ENCODE measurements around the gene ALDH3B2. TPM values are rescaled to one million over a fixed set of nuclear protein-coding genes. Genes with fewer than 3 reads are reported as not detected.
A peak's percentile ranks its signal among the peaks of the same experiment; 100 is the strongest.
"Not testable (repeated sequence)": the region's sequence is repeated elsewhere in the genome, so short reads cannot be mapped to it uniquely, and the experiment has no call there.

Gene ALDH3B2, protein sequence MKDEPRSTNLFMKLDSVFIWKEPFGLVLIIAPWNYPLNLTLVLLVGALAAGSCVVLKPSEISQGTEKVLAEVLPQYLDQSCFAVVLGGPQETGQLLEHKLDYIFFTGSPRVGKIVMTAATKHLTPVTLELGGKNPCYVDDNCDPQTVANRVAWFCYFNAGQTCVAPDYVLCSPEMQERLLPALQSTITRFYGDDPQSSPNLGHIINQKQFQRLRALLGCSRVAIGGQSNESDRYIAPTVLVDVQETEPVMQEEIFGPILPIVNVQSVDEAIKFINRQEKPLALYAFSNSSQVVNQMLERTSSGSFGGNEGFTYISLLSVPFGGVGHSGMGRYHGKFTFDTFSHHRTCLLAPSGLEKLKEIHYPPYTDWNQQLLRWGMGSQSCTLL
- total RNA-seq = under 1 TPM in 2 of 3 donors, not detected in 1; 0.29 to 0.48 TPM
- long read RNA-seq, donor 1 = 0 reads
- long read RNA-seq, donor 2 = 0 reads

GRCh38 chr11:67674442-67674871 is at the start of gene ALDH3B2:
Gene ALDH3B2, minus strand, starts transcription at chr11:67674623. Its CDS starts 7,688 bp downstream, at chr11:67666935.
- H3K36me3 ChIP-seq (ENCODE audit: low read depth) = no peaks in the 10 kb centered on the region
- DNase-seq = peak; percentile 80 to 84 (median 82)
- H3K4me1 ChIP-seq (ENCODE audit: low read depth) = peaks cover 12% of the 10 kb centered on the region
- H3K9me3 ChIP-seq = no peaks in the 10 kb centered on the region
- TF ChIP-seq, protein P1, sequence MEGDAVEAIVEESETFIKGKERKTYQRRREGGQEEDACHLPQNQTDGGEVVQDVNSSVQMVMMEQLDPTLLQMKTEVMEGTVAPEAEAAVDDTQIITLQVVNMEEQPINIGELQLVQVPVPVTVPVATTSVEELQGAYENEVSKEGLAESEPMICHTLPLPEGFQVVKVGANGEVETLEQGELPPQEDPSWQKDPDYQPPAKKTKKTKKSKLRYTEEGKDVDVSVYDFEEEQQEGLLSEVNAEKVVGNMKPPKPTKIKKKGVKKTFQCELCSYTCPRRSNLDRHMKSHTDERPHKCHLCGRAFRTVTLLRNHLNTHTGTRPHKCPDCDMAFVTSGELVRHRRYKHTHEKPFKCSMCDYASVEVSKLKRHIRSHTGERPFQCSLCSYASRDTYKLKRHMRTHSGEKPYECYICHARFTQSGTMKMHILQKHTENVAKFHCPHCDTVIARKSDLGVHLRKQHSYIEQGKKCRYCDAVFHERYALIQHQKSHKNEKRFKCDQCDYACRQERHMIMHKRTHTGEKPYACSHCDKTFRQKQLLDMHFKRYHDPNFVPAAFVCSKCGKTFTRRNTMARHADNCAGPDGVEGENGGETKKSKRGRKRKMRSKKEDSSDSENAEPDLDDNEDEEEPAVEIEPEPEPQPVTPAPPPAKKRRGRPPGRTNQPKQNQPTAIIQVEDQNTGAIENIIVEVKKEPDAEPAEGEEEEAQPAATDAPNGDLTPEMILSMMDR (IDR thresholded peaks at IDR 0.05) = no peak
- ATAC-seq = peak; percentile 99
- intact Hi-C loops (cut with DNase I, micrococcal nuclease) = no loop called here
- H3K4me3 ChIP-seq = no peak within 1 kb of the TSS

GRCh38 chr11:67723036-67723435 is 48.6 kb upstream of the ALDH3B2 start:
- not testable (repeated sequence) for ATAC-seq

GRCh38 chr11:67716226-67716625 is 41.8 kb upstream of the ALDH3B2 start:
- H3K36me3 ChIP-seq (ENCODE audit: low read depth); intact Hi-C loops (cut with DNase I, micrococcal nuclease); DNase-seq; H3K4me3 ChIP-seq; H3K9me3 ChIP-seq; ATAC-seq; H3K4me1 ChIP-seq (ENCODE audit: low read depth): not testable (repeated sequence)

More at GRCh38 chr11:67723036-67723435, 48.6 kb upstream of the ALDH3B2 start:
- intact Hi-C loops (cut with DNase I, micrococcal nuclease); DNase-seq; H3K4me3 ChIP-seq; H3K4me1 ChIP-seq (ENCODE audit: low read depth); H3K36me3 ChIP-seq (ENCODE audit: low read depth); H3K9me3 ChIP-seq: not testable (repeated sequence)

DNA sequence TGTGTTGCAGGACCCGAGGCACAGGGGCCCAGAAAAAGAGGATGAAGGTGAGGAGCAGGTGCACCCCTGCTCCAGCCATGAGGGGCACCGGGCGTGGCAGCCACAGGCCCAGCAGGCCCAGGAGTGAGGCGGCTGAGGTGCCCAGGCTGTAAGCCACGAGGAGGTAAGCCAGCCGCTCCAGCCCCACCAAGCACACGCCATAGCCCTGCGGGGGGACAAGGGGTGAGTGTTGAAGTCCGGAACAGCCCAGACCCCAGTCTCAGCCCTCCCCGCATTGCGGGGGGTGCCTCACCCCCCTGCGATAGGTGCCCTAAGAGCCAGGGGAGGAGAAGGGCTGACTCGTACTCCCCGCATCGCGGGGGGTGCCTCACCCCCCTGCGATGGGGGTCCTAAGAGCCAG is 41.4 kb upstream of the ALDH3B2 start:
- intact Hi-C loops (cut with DNase I, micrococcal nuclease); H3K36me3 ChIP-seq (ENCODE audit: low read depth); ATAC-seq: not testable (repeated sequence)

DNA sequence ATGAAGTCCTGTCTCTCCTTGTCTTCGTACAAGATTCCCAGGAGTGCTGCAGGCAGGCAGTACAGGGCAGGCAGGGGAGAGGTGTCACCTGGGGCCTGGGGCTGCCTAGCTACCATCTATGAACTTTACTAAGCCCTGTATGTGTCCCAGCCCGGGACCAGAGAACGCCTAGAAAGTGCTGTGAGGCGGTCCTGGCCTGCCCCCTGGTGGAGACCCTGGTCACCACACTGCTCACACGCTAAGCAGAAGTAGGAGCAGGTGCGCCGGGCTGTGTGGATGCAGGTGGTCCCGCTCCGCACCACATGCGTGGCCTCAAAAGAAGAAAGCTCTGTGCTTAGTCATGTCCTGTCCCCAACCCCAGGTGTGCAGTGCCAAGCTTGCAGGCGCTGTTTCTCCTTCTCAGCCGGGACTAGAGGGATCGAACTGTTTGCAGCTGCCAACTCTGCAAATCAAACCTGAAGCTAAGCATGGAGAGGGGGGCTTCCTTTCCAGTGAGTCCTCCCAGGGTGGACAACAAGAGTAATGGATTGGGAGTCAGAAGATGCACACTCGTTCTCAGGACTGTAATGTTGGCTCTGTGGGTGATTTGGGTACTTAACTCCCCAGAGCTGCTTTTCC is 39.6 kb upstream of the ALDH3B2 start:
- TF ChIP-seq, protein P1 (IDR thresholded peaks at IDR 0.05) = peak; percentile 19
- H3K36me3 ChIP-seq (ENCODE audit: low read depth); ATAC-seq; intact Hi-C loops (cut with DNase I, micrococcal nuclease); H3K9me3 ChIP-seq; H3K4me3 ChIP-seq; H3K4me1 ChIP-seq (ENCODE audit: low read depth): not testable (repeated sequence)
- DNase-seq = peak in 2 of 3 donors; percentile 59 to 74

More for the DNA sequence above, 41.4 kb upstream of the ALDH3B2 start:
- not testable (repeated sequence) for DNase-seq; H3K4me3 ChIP-seq; H3K4me1 ChIP-seq (ENCODE audit: low read depth); H3K9me3 ChIP-seq

DNA sequence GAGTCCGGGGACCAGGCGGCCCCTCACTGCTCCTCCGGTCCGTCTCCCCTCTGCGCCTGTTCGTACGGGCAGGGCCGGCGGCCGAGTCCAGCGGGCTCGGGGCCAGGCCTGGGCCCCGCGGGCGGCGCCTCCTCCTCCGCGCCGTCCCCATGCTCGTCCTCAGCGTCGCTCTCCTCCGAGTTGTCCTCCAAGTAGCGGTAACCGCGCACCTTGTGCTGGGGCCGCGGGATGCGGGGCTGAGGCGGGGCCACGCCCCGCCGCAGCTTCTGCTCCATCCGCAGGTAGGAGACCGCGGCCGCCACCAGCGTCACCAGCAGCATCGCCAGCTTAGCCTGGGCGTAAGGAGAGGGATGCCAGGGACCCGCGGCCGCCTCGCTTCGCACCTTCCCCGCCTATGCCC is 37.3 kb upstream of the ALDH3B2 start:
- intact Hi-C loops (cut with DNase I, micrococcal nuclease); DNase-seq; H3K4me1 ChIP-seq (ENCODE audit: low read depth); H3K9me3 ChIP-seq; ATAC-seq; H3K36me3 ChIP-seq (ENCODE audit: low read depth); H3K4me3 ChIP-seq: not testable (repeated sequence)

GRCh38 chr11:67711212-67711611 is 36.8 kb upstream of the ALDH3B2 start:
- H3K9me3 ChIP-seq; ATAC-seq; H3K4me1 ChIP-seq (ENCODE audit: low read depth); H3K36me3 ChIP-seq (ENCODE audit: low read depth); DNase-seq; intact Hi-C loops (cut with DNase I, micrococcal nuclease); H3K4me3 ChIP-seq: not testable (repeated sequence)

DNA sequence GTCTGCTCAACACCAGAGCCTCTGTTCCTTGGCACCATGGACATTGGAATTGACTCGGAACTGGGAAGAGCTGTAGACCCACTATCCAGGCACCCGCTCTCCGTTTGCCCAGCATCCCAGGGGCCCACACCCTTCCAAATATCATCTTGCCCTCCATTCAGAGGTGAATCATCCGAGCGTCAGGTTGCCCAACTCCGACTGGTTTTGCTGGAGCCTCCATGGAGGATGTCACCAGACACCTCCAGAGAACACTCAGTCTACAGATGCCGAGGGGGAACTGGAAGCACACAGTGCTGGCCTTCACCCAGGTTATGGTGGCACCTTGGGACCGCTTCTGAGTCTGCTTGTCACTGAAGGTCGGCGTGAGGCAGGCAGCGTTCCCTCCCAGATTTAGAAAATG is 35.4 kb upstream of the ALDH3B2 start:
- intact Hi-C loops (cut with DNase I, micrococcal nuclease); ATAC-seq; H3K4me3 ChIP-seq; DNase-seq; H3K4me1 ChIP-seq (ENCODE audit: low read depth); H3K36me3 ChIP-seq (ENCODE audit: low read depth); H3K9me3 ChIP-seq: not testable (repeated sequence)

Measured in mucosa of descending colon (tissue), 3 donors.